Activated naive CD8-positive, alpha-beta T cell treated with anti-CD3 and anti-CD28 coated beads, Interleukin-2, amount 10 ng/mL, durations not matched to agents 7 days and 5 days (primary cell): ENCODE data around the gene PAOX. TPM values are rescaled to one million over a fixed set of nuclear protein-coding genes. Genes with fewer than 3 reads are reported as not detected.

ENCODE experiments used
- ATAC-seq: fragments of 150-1000 bp; cut with Tn5 transposase; one replicate; pipeline ENCODE4 v1.10.0; 2021; ENCODE audit warnings: low read depth, moderate library complexity
- POLR2A ChIA-PET: fragments of 350-600 bp; sonication (Branson Sonifier 250); formaldehyde crosslinking; loops from one replicate; lab custom pipeline; 2021; ENCODE audit warnings: antibody characterized with exemption; lab: Charles Lee
- DNase-seq: peaks from one replicate; pipeline ENCODE4 v3.0.0; 2021
- H3K27ac Mint-ChIP-seq: one replicate; pipeline ENCODE4 v1.8.0; 2022; ENCODE audit warnings: mild to moderate bottlenecking, mixed read lengths
- H3K27me3 Mint-ChIP-seq: one replicate; pipeline ENCODE4 v1.8.0; 2022; ENCODE audit warnings: mild to moderate bottlenecking, moderate library complexity, mixed read lengths
- H3K36me3 Mint-ChIP-seq: one replicate; pipeline ENCODE4 v1.8.0; 2021; ENCODE audit warnings: mild to moderate bottlenecking, mixed read lengths
- H3K4me1 Mint-ChIP-seq: one replicate; pipeline ENCODE4 v1.8.0; 2021; ENCODE audit warnings: mixed read lengths
- H3K4me3 Mint-ChIP-seq: one replicate; pipeline ENCODE4 v1.8.0; 2022; ENCODE audit warnings: mild to moderate bottlenecking, moderate library complexity, mixed read lengths
- H3K9me3 Mint-ChIP-seq: one replicate; pipeline ENCODE4 v1.8.0; 2021; ENCODE audit warnings: mixed read lengths
- total RNA-seq, 2 experiments: library from RNA; stranded (reverse); gene quantifications; one replicate each; pipeline ENCODE4 v1.2.3, GENCODE V29; 2021

PAOX gene
- total RNA-seq, 2 experiments from 2014 or later: 7.2 to 9.9 TPM

DNA sequence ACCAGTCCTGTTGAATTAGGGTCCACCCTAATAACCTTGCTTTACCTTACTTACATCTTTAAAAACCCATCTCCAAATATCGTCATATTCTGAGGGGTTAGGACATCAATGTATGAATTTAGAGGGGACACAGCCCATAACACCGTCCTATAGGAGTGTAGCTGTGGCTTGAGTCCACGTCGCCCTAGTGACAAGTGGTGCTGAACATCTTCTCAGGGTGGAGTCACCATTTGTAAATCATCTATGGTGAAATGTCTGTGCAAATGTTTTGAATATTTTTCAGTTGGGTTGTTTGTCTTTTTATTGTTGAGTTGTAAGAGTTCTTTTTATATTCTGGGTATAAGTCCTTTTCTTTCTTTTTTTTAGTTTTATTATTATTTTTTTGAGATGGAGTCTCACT lies 37.1 kb upstream of the PAOX start:
- POLR2A ChIA-PET: interaction anchor here (0.6 kb wide), 1 partner anchor 40 kb away, joined by 3 read pairs; no protein-coding TSS in a partner anchor

DNA sequence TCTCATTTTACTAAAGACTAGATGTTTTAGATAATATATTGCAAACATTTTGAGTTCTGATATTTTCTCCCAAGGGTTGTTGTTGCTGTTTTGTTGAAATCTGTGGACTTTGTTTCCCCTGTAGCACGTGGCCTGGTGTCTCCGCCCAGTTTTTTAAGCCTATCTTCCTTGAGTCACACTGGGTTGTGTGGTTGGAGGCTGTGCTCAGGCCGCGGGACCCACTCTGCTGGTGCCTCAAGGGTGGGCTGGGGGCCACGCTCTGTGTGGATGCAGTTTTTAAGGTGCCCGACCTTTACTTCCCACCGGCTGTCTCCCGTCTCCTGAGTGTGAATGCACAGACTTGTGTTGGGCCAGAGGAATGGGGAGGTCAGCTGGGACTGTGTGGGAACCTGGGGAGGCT lies 36.1 kb upstream of the PAOX start:
- ATAC-seq (no peak), DNase-seq (no peak)
- Mint-ChIP-seq H3K36me3 (no peaks in the 10 kb centered on the region), H3K4me1 (no peaks in the 10 kb centered on the region), H3K27me3 (peaks cover 26% of the 10 kb centered on the region), H3K4me3 (no peak overlapping the region), H3K9me3 (no peaks in the 10 kb centered on the region), H3K27ac (no peak overlapping the region)
- POLR2A ChIA-PET: no interaction called here

More for the DNA sequence above, 37.1 kb upstream of the PAOX start:
- no peak overlapping the region for H3K4me3 Mint-ChIP-seq
- peaks cover 26% of the 10 kb centered on the region for H3K27me3 Mint-ChIP-seq
- no peaks in the 10 kb centered on the region for H3K36me3 Mint-ChIP-seq
- DNase-seq (no peak), ATAC-seq (no peak)
- no peaks in the 10 kb centered on the region for H3K9me3 Mint-ChIP-seq
- no peak overlapping the region for H3K27ac Mint-ChIP-seq
- no peaks in the 10 kb centered on the region for H3K4me1 Mint-ChIP-seq

DNA sequence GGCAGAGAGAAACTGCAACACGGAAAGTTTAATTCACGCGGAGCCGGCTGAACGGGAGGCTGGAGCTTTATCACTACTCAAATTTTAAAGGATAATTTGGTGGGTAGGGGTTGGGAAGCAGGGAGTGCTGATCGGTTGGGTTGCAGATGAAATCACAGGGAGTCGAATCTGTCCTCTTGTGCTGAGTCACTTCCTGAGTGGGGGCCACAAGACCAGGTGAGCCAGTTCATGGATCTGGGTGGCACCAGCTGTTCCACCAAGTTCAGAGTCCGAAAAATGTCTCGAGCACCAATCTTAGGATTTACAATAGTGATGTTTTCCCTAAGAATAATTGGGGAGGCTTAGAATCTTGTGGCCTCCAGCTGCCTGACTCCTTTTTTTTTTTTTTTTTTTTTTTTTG lies 35.5 kb upstream of the PAOX start:
- H3K36me3 Mint-ChIP-seq: no peaks in the 10 kb centered on the region
- ATAC-seq (no peak), DNase-seq (no peak)
- peaks cover 26% of the 10 kb centered on the region for H3K27me3 Mint-ChIP-seq
- H3K27ac Mint-ChIP-seq: no peak overlapping the region
- no peaks in the 10 kb centered on the region for H3K9me3 Mint-ChIP-seq
- no peaks in the 10 kb centered on the region for H3K4me1 Mint-ChIP-seq
- no peak overlapping the region for H3K4me3 Mint-ChIP-seq
- POLR2A ChIA-PET: interaction anchor here (0.7 kb wide), 1 partner anchor 98 kb away, joined by 4 read pairs; no protein-coding TSS in a partner anchor

DNA sequence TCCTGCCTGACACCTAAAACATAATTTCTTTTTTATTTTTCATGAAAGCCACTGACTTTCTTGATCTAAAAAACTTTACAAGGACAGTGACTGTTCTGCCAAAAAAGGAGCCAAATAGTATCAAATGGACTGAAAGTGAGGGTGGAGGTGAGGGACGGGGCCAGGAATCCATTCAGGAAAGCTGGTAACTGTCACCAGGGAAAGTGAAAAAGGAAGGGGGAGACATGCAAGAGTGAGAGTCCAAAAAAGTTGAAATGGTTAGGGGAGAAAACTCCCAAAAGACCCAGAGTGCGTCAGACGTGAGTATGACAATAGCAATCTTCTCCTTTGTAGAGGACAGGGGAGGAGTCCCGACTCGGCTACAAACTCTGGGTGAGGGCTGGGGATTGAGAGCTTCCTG lies 34.8 kb upstream of the PAOX start:
- DNase-seq (no peak), ATAC-seq (no peak)
- Mint-ChIP-seq H3K27ac (no peak overlapping the region), H3K4me1 (no peaks in the 10 kb centered on the region), H3K27me3 (peaks cover 26% of the 10 kb centered on the region), H3K9me3 (no peaks in the 10 kb centered on the region), H3K4me3 (no peak overlapping the region), H3K36me3 (no peaks in the 10 kb centered on the region)
- POLR2A ChIA-PET: interaction anchor here (0.7 kb wide), 1 partner anchor 98 kb away, joined by 4 read pairs; no protein-coding TSS in a partner anchor

DNA sequence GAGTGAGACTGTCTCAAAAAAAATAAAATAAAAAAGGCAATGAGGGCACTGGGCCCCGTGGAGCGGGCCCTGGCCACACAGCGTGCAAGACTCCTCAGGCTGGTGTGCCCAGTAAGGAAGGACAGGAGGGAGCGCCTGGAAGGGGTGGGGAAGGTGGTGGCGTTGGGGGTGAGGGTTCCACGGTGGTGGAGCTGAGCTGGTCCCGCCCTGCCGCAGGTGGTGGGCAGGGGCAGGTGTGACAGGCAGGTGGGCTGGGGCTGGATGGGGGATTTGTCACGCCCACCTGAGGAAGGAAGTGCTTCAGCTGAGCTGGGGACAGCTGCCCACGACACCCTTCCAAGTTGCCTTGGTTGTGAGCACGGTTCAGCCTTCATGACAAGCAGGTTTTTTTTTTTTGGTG lies 32.6 kb upstream of the PAOX start:
- ATAC-seq: no peak
- no peak overlapping the region for H3K27ac Mint-ChIP-seq
- POLR2A ChIA-PET: no interaction called here

DNA sequence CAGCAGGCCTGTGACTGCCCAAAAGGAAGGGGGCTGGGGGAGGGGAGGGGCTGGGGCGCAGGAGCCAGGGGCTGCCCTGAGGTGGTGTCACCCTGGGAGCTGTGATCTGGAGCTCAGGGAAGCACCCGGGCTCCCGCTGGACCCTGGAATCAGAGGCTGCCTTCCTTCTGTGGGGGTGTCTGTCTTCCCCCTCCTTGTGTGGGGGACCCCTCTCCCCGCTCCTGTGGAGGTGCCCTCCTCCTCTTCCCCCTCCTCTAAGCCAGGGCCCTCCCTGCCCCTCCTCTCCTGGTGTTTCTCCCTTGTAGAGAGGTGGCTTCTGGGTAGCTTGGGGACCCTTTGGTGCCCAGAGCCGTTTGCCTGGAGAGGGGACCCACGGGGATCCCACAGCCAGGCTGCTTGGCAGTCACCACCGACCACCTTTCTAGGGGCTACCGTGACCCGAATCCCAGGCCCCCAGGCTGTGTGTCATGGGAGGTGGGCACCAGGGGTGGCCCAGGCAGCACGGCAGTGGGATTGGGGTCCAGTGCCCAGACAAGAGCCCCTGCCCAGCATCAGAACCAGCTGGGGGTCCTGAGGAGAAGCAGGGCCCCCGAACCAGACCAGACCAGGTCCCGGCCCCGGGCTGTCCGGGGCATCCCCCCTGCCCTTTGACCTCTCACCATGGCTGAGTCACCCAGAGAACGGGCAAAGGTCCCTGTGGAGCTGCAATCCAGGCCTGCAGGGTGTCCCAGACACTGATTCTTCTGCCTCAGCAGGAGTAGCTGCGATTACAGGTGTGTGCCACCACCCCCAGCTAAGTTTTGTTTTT lies 31.1 kb upstream of the PAOX start:
- H3K27me3 Mint-ChIP-seq: peaks cover 17% of the 10 kb centered on the region
- no peak overlapping the region for H3K4me3 Mint-ChIP-seq
- H3K27ac Mint-ChIP-seq: no peak overlapping the region
- no peaks in the 10 kb centered on the region for H3K9me3 Mint-ChIP-seq
- no peak for ATAC-seq
- H3K4me1 Mint-ChIP-seq: no peaks in the 10 kb centered on the region
- POLR2A ChIA-PET: interaction anchor here (1.3 kb wide), 1 partner anchor 10 kb away, joined by 5 read pairs; the partner anchor contains the start of gene FUOM
- DNase-seq: no peak
- H3K36me3 Mint-ChIP-seq: no peaks in the 10 kb centered on the region

More for the DNA sequence above, 32.6 kb upstream of the PAOX start:
- Mint-ChIP-seq H3K4me3 (no peak overlapping the region), H3K36me3 (no peaks in the 10 kb centered on the region), H3K27me3 (peaks cover 24% of the 10 kb centered on the region), H3K9me3 (no peaks in the 10 kb centered on the region), H3K4me1 (no peaks in the 10 kb centered on the region)
- DNase-seq: no peak

DNA sequence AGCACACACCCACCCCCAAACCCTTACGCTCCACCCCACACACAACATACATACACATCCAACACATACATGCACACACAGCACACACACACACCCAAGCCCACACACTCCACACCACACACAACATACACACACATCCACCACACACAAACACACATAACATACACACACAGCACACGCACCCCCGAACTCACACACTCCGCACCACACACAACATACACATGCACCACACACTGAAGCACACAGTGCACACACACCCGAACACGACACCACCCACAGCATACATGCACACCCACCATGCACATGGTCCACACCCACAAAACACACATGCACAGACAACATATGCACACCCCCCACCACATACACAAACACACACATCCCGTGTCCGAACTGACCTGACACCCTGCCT lies 29.9 kb upstream of the PAOX start:
- no peak for ATAC-seq
- POLR2A ChIA-PET: no interaction called here
- Mint-ChIP-seq H3K27ac (peak overlapping the region; percentile 4), H3K4me1 (no peaks in the 10 kb centered on the region), H3K9me3 (no peaks in the 10 kb centered on the region), H3K27me3 (peaks cover 12% of the 10 kb centered on the region), H3K4me3 (no peak overlapping the region), H3K36me3 (no peaks in the 10 kb centered on the region)
- no peak for DNase-seq

DNA sequence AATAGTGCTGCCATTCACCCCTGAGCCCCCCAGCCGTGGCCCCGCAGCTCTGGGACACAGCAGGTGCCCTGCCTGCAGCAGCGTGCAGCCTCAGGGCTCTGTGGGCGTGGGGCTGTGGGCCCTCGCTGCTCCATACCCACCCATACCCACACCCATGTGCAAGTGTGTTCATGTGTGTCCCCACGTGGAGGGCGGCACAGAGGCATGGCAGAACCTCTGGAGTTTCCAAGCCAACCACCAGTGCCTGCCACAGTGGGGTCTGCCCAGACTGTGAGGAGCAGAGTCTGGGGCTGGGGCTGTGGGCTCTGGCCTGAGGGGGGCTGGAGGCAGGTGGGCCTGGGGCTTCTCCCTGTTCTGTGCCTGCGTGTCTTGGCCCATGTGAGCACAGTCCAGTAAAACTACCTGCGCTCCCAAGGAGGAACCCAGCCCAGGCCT lies 29.5 kb upstream of the PAOX start:
- no peaks in the 10 kb centered on the region for H3K9me3 Mint-ChIP-seq
- H3K4me1 Mint-ChIP-seq: no peaks in the 10 kb centered on the region
- ATAC-seq (no peak), DNase-seq (peak; percentile 30)
- peaks cover 11% of the 10 kb centered on the region for H3K27me3 Mint-ChIP-seq
- H3K4me3 Mint-ChIP-seq: no peak overlapping the region
- no peak overlapping the region for H3K27ac Mint-ChIP-seq
- POLR2A ChIA-PET: no interaction called here
- no peaks in the 10 kb centered on the region for H3K36me3 Mint-ChIP-seq

DNA sequence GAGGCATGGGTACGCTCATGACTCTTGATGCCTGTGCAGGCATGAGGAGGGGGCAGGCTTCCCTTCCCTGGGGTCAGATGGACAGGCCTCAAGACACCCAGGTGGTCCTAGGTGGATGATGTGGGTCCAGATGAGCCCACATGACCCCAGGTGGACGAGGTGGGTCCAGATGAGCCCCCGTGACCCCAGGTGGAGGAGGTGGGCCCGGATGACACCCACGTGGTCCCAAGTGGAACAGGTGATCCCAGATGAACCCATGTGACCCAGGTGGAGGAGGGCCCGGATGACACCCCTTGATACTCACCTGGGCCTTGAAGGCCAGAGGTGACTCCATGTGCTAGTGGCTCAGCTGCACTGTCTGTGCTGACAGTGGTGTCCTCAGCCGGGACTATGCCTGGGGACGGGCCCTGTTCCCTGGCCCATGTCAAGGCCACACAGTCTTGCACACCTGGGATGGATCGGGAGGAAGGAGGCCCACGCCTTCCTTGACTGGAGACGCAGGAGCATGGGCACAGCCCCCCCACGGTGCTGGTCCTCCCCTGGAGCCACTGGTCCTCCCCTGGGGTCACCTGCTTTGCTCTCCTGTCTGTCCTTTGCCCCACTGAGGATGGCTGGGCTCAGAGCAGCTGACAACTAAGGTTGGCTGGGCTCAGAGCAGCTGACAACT lies 28.6 kb upstream of the PAOX start:
- POLR2A ChIA-PET: no interaction called here
- no peak for DNase-seq
- no peaks in the 10 kb centered on the region for H3K36me3 Mint-ChIP-seq
- ATAC-seq: no peak
- H3K4me1 Mint-ChIP-seq: no peaks in the 10 kb centered on the region
- H3K27ac Mint-ChIP-seq: no peak overlapping the region
- no peak overlapping the region for H3K4me3 Mint-ChIP-seq
- no peaks in the 10 kb centered on the region for H3K9me3 Mint-ChIP-seq
- peaks cover 5% of the 10 kb centered on the region for H3K27me3 Mint-ChIP-seq

DNA sequence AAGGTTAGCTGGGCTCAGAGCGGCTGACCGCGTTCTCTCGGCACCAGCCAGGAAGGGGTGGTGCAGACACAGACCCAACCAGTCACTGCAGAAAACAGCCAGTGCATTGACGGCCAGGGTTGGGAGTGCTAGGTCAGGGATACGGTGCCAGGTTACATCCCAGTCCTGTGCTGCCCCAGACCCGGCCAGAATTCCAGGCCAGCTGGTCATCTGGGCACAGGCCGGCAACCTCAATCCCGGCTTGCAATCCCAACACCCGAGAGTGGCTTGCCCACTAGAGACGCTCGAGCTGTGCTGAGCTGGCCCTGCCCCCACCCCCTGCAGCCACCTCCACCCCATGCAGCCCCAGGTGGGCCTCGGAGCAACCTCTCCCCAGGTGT lies 28.1 kb upstream of the PAOX start:
- no peak for DNase-seq
- no peak for ATAC-seq
- POLR2A ChIA-PET: no interaction called here
- H3K27ac Mint-ChIP-seq: no peak overlapping the region
- no peaks in the 10 kb centered on the region for H3K9me3 Mint-ChIP-seq
- H3K4me1 Mint-ChIP-seq: no peaks in the 10 kb centered on the region
- no peak overlapping the region for H3K4me3 Mint-ChIP-seq
- H3K27me3 Mint-ChIP-seq: peaks cover under 1% of the 10 kb centered on the region
- no peaks in the 10 kb centered on the region for H3K36me3 Mint-ChIP-seq

DNA sequence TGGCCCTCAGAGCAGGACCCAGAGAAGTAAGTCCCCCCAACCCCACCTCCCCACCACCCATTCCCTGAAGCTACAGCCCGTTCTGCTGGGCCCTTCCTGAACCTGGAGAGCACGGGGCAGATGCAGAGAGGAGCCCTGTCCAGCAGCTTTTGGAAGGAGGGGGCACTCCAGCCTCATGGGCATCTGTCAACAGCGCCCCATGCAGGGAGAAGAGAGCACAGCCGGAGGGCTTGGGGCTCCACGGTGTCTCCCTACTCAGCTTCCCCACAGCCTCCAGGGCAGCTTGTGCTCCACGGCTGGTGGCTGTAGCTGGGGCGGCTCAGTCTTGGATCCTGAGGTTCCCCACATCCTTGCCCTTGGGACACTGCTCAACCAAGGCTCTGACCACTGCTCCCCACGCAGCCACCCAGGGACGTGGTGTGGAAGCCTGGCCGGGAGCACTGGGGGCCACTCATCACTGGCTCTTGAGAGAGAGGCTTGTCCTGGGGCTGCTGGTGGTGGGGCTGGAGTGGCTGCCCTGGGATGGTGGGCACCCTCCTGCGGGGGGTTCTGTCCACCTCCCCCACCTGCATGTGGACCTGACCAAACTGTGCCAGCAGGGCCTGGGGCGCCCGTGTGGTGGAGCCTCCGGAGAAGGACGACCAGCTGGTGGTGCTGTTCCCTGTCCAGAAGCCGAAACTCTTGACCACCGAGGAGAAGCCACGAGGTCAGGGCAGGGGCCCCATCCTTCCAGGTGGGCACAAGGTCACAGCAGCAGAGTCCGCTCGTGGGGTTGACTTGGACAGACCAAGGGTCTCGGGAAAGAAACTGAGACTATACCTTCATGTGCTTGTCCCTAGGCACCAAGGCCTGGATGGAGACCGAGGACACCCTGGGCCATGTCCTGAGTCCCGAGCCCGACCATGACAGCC lies 27.4 kb upstream of the PAOX start:
- Mint-ChIP-seq H3K9me3 (no peaks in the 10 kb centered on the region), H3K27me3 (no peaks in the 10 kb centered on the region), H3K27ac (no peak overlapping the region), H3K4me1 (no peaks in the 10 kb centered on the region), H3K36me3 (no peaks in the 10 kb centered on the region), H3K4me3 (no peak overlapping the region)
- ATAC-seq (no peak), DNase-seq (no peak)
- POLR2A ChIA-PET: no interaction called here

DNA sequence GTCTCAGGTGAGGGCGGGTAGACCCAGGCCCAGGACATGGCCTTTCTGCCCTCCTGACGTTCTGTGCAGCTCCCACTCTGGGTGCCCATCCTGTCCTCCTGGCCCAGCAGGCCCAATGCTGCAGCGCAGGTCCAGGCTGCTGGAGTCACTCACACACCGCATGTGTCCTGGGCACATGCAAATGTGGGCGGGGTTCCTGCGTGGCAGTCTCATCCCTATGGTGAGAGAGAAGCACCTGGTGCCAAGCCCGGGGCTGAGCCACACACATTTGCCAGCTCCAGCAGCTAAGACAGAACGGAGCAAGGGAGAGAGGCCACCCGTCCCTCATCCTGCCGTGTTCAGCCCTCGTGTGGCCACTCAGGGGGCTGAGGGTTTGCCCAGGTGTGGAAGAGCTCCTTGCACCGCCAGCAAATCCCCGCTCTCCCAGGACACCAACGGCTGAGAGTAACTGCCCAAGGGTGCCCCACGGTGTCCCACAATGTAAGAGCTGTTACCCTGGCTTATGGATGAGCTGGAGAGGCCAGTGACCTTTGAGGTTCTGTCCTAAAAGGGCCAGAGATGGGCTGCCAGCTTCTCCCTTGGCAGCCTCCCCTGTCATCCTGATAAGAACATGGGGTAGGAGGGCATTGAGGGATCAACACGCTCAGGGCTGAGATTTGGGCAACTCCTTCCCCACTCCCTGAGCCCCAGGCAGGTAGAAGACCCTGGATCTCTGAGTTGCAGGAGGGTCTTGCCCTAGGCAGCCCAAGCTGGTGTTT lies 25.7 kb upstream of the PAOX start:
- Mint-ChIP-seq H3K9me3 (no peaks in the 10 kb centered on the region), H3K4me3 (no peak overlapping the region), H3K27ac (no peak overlapping the region), H3K4me1 (no peaks in the 10 kb centered on the region), H3K36me3 (no peaks in the 10 kb centered on the region), H3K27me3 (no peaks in the 10 kb centered on the region)
- ATAC-seq (no peak), DNase-seq (no peak)
- POLR2A ChIA-PET: interaction anchor here (1.2 kb wide), 1 partner anchor 37 kb away, joined by 3 read pairs; no protein-coding TSS in a partner anchor
